Duodenal mucosa (tissue), 2 donors: ENCODE data around the gene TMEM232.

Source experiments
- H3K27ac ChIP-seq: one replicate; pipeline ENCODE4 v1.7.0; 2013; ENCODE audit warnings: low read depth, low read length
- H3K27me3 ChIP-seq, 2 donors: one replicate each; pipeline ENCODE4 v1.7.0; 2013; ENCODE audit warnings: low read length in 2 of 2, control low read depth in 1 of 2; ENCODE audit not compliant: insufficient read depth in 2 of 2, control insufficient read depth in 1 of 2
- H3K36me3 ChIP-seq, 2 donors: one replicate each; pipeline ENCODE4 v1.7.0; 2013; ENCODE audit warnings: low read length in 2 of 2, control low read depth in 1 of 2; ENCODE audit not compliant: insufficient read depth in 2 of 2, control insufficient read depth in 1 of 2
- H3K4me1 ChIP-seq, 2 donors: one replicate each; pipeline ENCODE4 v1.7.0; 2013; ENCODE audit warnings: low read length in 2 of 2, control low read depth in 1 of 2; ENCODE audit not compliant: insufficient read depth in 2 of 2, control insufficient read depth in 1 of 2
- H3K4me3 ChIP-seq, 2 donors: one replicate each; pipeline ENCODE4 v1.7.0; 2013; ENCODE audit warnings: low read length in 2 of 2, low read depth in 1 of 2
- H3K9ac ChIP-seq, 2 donors: one replicate each; pipeline ENCODE4 v1.7.0; 2013; ENCODE audit warnings: low read length in 2 of 2, low read depth in 1 of 2
- H3K9me3 ChIP-seq, 2 donors: one replicate each; pipeline ENCODE4 v1.7.0; 2013; ENCODE audit warnings: low read length in 2 of 2, control low read depth in 1 of 2; ENCODE audit not compliant: control insufficient read depth in 1 of 2

TMEM232 gene

DNA sequence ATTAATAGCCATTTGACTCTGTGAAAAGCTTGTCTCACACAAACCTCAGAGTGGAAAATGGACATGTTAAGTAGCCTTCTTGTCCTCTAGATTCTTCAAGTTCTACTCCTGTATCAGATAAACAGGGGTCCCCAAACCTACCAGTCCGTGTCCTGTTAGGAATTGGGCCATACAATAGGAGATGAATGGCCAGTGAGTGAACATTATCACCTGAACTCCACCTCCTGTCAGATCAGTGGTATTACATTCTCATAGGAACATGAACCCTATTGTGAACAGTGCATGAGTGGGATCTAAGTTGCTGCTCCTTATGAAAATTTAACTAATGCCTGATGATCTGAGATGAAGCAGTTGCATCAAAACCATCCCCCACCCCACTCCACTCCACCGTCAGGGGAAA is 136.3 kb downstream of the TMEM232 start:
- no peak overlapping the region for H3K4me3 ChIP-seq
- no peaks in the 10 kb centered on the region for H3K9me3 ChIP-seq
- no peak overlapping the region for H3K27ac ChIP-seq
- H3K9ac ChIP-seq: no peak overlapping the region
- no peaks in the 10 kb centered on the region for H3K27me3 ChIP-seq
- H3K36me3 ChIP-seq: no peaks in the 10 kb centered on the region
- peaks cover 0 to 4% of the 10 kb centered on the region in 2 donors for H3K4me1 ChIP-seq

GRCh38 chr5:110588286-110588980 is 138.0 kb downstream of the TMEM232 start:
- H3K4me3 ChIP-seq: no peak overlapping the region
- H3K27ac ChIP-seq: no peak overlapping the region
- H3K36me3 ChIP-seq: no peaks in the 10 kb centered on the region
- peaks cover 0 to 4% of the 10 kb centered on the region in 2 donors for H3K4me1 ChIP-seq
- no peaks in the 10 kb centered on the region for H3K9me3 ChIP-seq
- no peak overlapping the region for H3K9ac ChIP-seq
- no peaks in the 10 kb centered on the region for H3K27me3 ChIP-seq

DNA sequence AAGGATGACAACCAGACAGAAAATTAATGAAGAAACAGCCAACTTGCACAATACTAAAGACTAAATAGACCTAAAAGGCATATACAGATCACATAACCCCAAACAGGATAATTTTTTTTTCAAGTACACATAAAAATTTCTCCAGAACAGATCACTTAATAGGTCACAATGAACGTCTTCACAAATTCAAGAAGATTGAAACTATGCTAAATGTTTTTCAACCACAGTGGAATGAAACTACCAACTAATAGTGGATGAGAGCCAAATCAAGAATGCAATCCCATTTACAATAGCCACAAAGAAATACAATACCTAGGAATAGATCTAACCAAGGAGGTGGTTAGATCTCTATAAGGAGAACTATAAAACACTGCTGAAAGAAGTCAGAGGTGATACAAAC is 145.8 kb downstream of the TMEM232 start:
- H3K4me3 ChIP-seq: no peak overlapping the region
- H3K9ac ChIP-seq: no peak overlapping the region
- peaks cover 2 to 5% of the 10 kb centered on the region in 2 donors for H3K9me3 ChIP-seq
- H3K36me3 ChIP-seq: no peaks in the 10 kb centered on the region
- H3K4me1 ChIP-seq: no peaks in the 10 kb centered on the region
- no peaks in the 10 kb centered on the region for H3K27me3 ChIP-seq
- H3K27ac ChIP-seq: no peak overlapping the region

- Histone ChIP-seq H3K36me3 (no peaks in the 10 kb centered on the region), H3K4me1 (no peaks in the 10 kb centered on the region), H3K9ac (no peak overlapping the region), H3K4me3 (no peak overlapping the region), H3K27me3 (no peaks in the 10 kb centered on the region), H3K9me3 (no peaks in the 10 kb centered on the region), H3K27ac (no peak overlapping the region)
Observed at GRCh38 chr5:110572729-110573128, 153.7 kb downstream of the TMEM232 start.

- Histone ChIP-seq H3K36me3 (no peaks in the 10 kb centered on the region), H3K4me3 (no peak overlapping the region), H3K9ac (no peak overlapping the region), H3K4me1 (peaks cover 6% of the 10 kb centered on the region in 2 donors), H3K9me3 (no peaks in the 10 kb centered on the region), H3K27me3 (no peaks in the 10 kb centered on the region), H3K27ac (no peak overlapping the region)
Observed at GRCh38 chr5:110562191-110562590, 164.3 kb downstream of the TMEM232 start.

DNA sequence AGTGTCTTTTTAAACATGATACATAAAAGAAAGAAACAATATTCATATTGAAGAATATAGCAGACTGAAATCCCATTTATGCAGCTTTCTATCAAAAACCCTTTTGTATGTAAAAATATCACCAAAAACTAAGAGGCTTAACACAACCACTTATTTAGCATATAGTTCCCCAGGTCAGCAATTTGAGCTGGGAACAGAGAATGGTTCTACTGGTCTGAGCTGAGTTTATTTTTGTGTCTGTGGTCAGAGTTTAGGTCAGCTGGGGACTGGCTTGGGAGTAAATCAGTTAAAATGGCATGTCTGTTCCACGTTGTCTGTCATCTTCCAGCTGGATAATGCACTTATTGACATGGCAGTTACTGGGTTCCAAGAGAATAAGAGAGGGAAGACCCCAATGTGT is 165.0 kb downstream of the TMEM232 start:
- H3K27me3 ChIP-seq: no peaks in the 10 kb centered on the region
- H3K4me3 ChIP-seq: no peak overlapping the region
- no peak overlapping the region for H3K27ac ChIP-seq
- no peaks in the 10 kb centered on the region for H3K36me3 ChIP-seq
- peaks cover 6% of the 10 kb centered on the region in 2 donors for H3K4me1 ChIP-seq
- H3K9me3 ChIP-seq: no peaks in the 10 kb centered on the region
- no peak overlapping the region for H3K9ac ChIP-seq

DNA sequence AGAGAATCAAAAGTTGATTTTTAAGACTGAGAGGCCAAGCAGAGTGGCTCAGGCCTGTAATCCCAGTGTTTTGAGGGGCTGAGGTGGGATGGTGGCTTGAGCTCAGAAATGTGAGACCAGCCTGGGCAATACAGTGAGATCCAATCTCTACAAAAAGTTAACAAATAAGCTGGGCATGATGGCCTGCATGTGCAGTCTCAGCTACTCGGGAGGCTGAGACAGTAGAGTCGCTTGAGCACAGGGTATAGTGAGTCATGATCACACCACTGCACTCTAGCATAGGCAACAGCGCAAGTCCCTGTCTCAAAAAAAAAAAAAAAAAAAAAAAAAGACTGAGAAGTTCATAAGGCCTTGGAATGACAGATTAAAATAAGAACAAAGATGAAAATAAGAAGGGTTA is 177.2 kb downstream of the TMEM232 start:
- Histone ChIP-seq H3K4me3 (no peak overlapping the region), H3K9me3 (no peaks in the 10 kb centered on the region), H3K9ac (no peak overlapping the region), H3K27me3 (no peaks in the 10 kb centered on the region), H3K36me3 (no peaks in the 10 kb centered on the region), H3K4me1 (no peaks in the 10 kb centered on the region), H3K27ac (no peak overlapping the region)

GRCh38 chr5:110548171-110548570 is 178.3 kb downstream of the TMEM232 start:
- H3K27me3 ChIP-seq: no peaks in the 10 kb centered on the region
- H3K27ac ChIP-seq: no peak overlapping the region
- H3K4me3 ChIP-seq: no peak overlapping the region
- H3K36me3 ChIP-seq: no peaks in the 10 kb centered on the region
- no peak overlapping the region for H3K9ac ChIP-seq
- H3K9me3 ChIP-seq: no peaks in the 10 kb centered on the region
- no peaks in the 10 kb centered on the region for H3K4me1 ChIP-seq

DNA sequence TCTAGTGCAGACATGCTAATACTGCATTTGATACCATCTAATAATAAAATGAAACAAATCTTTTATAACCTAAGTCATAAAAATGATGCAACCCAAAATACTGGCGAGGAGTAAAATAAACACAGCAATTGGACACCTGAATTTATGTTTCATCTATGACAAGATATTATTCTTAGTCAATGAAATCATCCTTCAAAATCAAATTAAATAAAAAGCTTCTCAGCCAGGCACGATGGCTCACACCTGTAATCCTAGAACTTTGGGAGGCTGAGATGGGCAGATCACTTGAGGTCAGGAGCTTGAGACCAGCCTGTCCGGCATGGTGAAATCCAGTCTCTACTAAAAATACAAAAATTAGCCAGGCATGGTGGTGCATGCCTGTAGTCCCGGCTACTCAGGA is 179.0 kb downstream of the TMEM232 start:
- Histone ChIP-seq H3K27me3 (no peaks in the 10 kb centered on the region), H3K9me3 (no peaks in the 10 kb centered on the region), H3K27ac (no peak overlapping the region), H3K9ac (no peak overlapping the region), H3K36me3 (no peaks in the 10 kb centered on the region), H3K4me3 (no peak overlapping the region), H3K4me1 (no peaks in the 10 kb centered on the region)

DNA sequence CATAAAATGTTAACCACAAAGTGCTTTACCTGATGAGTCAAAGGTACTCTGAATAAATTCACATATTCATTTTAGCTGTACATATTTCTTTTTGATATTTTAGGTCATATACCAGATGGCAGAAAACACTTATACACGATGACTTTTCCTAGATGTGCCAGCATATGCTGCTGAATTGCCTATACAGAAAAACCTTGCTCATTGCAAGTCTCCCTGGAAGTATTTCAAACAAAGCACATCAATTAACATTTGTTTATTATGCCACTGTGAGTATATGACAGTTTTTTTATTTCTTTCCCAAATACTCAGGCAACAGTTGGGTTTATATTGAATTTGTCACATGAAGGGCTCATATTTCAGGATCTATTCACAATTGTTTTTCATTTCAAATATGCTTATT is 180.8 kb downstream of the TMEM232 start:
- no peaks in the 10 kb centered on the region for H3K27me3 ChIP-seq
- peaks cover 0 to 10% of the 10 kb centered on the region in 2 donors for H3K4me1 ChIP-seq
- H3K9ac ChIP-seq: no peak overlapping the region
- no peaks in the 10 kb centered on the region for H3K9me3 ChIP-seq
- H3K4me3 ChIP-seq: no peak overlapping the region
- H3K36me3 ChIP-seq: no peaks in the 10 kb centered on the region
- no peak overlapping the region for H3K27ac ChIP-seq

DNA sequence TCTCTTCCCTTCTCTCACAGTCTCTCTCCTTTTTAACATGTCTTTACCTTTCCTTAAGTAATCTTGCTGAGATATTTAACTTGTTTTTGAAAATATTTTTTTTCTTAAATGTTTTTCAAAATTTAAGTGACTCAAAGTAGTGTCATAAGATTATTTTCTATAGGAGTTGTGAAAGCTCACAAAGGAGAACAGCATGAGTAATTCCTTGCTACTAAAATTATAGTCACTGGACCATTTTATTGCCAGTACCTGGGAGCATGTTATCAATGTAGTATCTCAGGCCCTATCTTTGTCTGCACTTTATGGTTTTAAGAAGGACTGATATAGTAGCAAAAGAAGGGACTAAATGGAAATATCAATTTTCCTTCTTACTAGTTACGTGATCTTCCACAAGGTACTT is 181.9 kb downstream of the TMEM232 start:
- no peak overlapping the region for H3K4me3 ChIP-seq
- H3K27me3 ChIP-seq: no peaks in the 10 kb centered on the region
- peaks cover 0 to 10% of the 10 kb centered on the region in 2 donors for H3K4me1 ChIP-seq
- H3K9ac ChIP-seq: no peak overlapping the region
- H3K27ac ChIP-seq: no peak overlapping the region
- H3K36me3 ChIP-seq: no peaks in the 10 kb centered on the region
- no peaks in the 10 kb centered on the region for H3K9me3 ChIP-seq
